Measurements from ENCODE around the gene HARS1. TPM values are rescaled to one million over a fixed set of nuclear protein-coding genes. Genes with fewer than 3 reads are reported as not detected.
"Not testable (repeated sequence)": the region's sequence is repeated elsewhere in the genome, so short reads cannot be mapped to it uniquely, and the experiment has no call there.

Gene HARS1
- total and polyA plus RNA-seq, 2 donors (not counting 1 experiment from before 2014, with no cell fraction given) = 32.6 to 60.5 TPM

DNA sequence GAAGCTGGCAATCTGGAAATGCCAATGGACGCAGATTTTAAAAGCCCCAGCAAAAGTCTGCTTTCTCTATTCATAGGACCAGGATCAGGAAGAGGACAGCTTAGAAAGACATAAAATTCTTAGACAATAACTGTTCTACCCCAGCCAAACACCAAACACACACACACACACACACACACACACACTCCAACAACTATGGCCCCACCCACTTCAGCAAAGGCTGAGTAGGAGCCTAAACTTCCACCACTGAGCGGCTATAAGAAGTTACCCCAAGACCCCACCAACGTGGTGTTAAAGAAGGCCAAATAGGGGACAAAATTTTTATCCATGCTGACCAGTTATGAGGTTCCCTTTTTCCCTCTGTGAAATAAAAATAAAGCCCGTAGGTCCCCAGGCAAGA, 41.9 kb upstream of the HARS1 start:
- H3K4me3 Mint-ChIP-seq = no peak overlapping the region
- intact Hi-C loops (cut with micrococcal nuclease) = no loop called here
- H3K4me2 ChIP-seq (replicated peaks; ENCODE audit: low read depth, low read length, poor library complexity, severe bottlenecking) = no peak overlapping the region
- no peaks in the 10 kb centered on the region for H4K20me1 ChIP-seq (ENCODE audit: control insufficient read depth, insufficient read depth, low read length, poor library complexity, severe bottlenecking)
- no peaks in the 10 kb centered on the region for H3K4me1 ChIP-seq (ENCODE audit: control insufficient read depth in 2 of 2, insufficient read depth in 2 of 2, low read length in 2 of 2)
- no peak overlapping the region for H3K4me3 ChIP-seq (ENCODE audit: control extremely low read depth in 1 of 5, extremely low read depth in 1 of 5, insufficient read depth in 1 of 5, low read depth in 2 of 5, low read length in 4 of 5)
- H3K79me2 ChIP-seq (ENCODE audit: control insufficient read depth, insufficient read depth, low read length) = no peaks in the 10 kb centered on the region
- POLR2A ChIA-PET = no interaction called here
- CTCF ChIA-PET = interaction anchor here (0.6 kb wide), 1 partner anchor 12 kb away, joined by 3 read pairs; no protein-coding TSS in a partner anchor
- no peak overlapping the region for H3K27ac Mint-ChIP-seq
- no peak for TF ChIP-seq EZH2 (IDR thresholded peaks at IDR 0.05; ENCODE audit: borderline replicate concordance, insufficient read depth, low read depth, low read length, poor library complexity, severe bottlenecking)
- TF ChIP-seq, protein P1, sequence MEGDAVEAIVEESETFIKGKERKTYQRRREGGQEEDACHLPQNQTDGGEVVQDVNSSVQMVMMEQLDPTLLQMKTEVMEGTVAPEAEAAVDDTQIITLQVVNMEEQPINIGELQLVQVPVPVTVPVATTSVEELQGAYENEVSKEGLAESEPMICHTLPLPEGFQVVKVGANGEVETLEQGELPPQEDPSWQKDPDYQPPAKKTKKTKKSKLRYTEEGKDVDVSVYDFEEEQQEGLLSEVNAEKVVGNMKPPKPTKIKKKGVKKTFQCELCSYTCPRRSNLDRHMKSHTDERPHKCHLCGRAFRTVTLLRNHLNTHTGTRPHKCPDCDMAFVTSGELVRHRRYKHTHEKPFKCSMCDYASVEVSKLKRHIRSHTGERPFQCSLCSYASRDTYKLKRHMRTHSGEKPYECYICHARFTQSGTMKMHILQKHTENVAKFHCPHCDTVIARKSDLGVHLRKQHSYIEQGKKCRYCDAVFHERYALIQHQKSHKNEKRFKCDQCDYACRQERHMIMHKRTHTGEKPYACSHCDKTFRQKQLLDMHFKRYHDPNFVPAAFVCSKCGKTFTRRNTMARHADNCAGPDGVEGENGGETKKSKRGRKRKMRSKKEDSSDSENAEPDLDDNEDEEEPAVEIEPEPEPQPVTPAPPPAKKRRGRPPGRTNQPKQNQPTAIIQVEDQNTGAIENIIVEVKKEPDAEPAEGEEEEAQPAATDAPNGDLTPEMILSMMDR (IDR thresholded peaks at IDR 0.05) = no peak
- DNase-seq = no peak
- H3K27ac ChIP-seq (ENCODE audit: low read length in 2 of 2) = no peak overlapping the region
- ATAC-seq (ENCODE audit: low read depth) = no peak
- no peaks in the 10 kb centered on the region for H3K4me1 Mint-ChIP-seq
- peaks cover 0 to 22% (median 5%) of the 10 kb centered on the region in 4 experiments for H3K27me3 ChIP-seq (replicated peaks in 1 of 4; ENCODE audit: control extremely low read depth in 1 of 4, control insufficient read depth in 3 of 4, insufficient read depth in 4 of 4, low read length in 3 of 4)
- H3K9me3 ChIP-seq (ENCODE audit: control extremely low read depth in 1 of 3, control insufficient read depth in 2 of 3, insufficient read depth in 1 of 3, low read length in 2 of 3) = no peaks in the 10 kb centered on the region
- no peak overlapping the region for H2AFZ ChIP-seq (ENCODE audit: insufficient read depth, low read depth, low read length, poor library complexity, severe bottlenecking)
- 69% methylated on average over 2 of the region's 4 CpGs for WGBS (ENCODE audit: insufficient coverage)
- no peaks in the 10 kb centered on the region for H3K36me3 ChIP-seq (replicated peaks in 1 of 2; ENCODE audit: control extremely low read depth in 1 of 2, control insufficient read depth in 1 of 2, extremely low read depth in 1 of 2, insufficient read depth in 2 of 2, low read length in 1 of 2)
- H3K27me3 Mint-ChIP-seq = peaks cover 53% of the 10 kb centered on the region
- H3K9ac ChIP-seq (ENCODE audit: low read length) = no peak overlapping the region
- no peaks in the 10 kb centered on the region for H3K9me3 Mint-ChIP-seq (ENCODE audit: insufficient read depth)

DNA sequence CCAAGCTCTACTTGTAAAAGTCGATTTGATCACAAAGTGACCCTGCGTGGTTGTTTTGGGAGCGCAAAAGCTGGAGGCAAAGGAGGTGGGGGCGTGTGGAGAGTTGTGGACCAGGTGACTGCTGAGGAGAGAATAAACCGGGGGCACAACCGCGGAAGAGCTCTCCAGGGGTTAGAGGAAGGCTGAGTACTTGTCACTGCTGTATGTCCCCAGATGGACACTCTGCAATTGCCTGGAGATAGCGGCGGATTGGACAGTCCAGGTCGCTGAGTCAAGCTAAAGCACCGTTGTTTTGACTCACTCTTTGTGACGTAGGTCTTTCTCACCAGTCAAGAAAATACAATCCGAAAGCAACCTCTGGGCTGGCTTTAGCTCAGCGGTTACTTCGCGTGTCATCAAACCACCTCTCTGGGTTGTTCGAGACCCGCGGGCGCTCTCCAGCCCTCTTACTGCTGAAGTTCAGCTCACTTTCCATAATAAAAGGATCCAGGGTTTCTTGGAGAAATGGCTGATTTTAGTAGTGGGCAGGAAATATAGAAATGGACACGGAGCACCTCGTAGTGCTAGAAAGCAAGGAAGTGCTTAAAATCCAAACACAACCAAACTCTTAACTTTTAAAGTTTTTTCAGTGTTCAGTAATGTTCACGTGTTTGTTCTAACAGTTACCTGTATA, 34.8 kb upstream of the HARS1 start:
- ATAC-seq (ENCODE audit: low read depth) = peak; percentile 56
- peak overlapping the region; percentile 37 for H3K27ac Mint-ChIP-seq
- peaks cover 0 to 6% of the 10 kb centered on the region in 2 donors for H3K4me1 ChIP-seq (ENCODE audit: control insufficient read depth in 2 of 2, insufficient read depth in 2 of 2, low read length in 2 of 2)
- WGBS (ENCODE audit: insufficient coverage) = 22% methylated on average over 15 of the region's 23 CpGs
- H4K20me1 ChIP-seq (ENCODE audit: control insufficient read depth, insufficient read depth, low read length, poor library complexity, severe bottlenecking) = no peaks in the 10 kb centered on the region
- intact Hi-C loops (cut with micrococcal nuclease) = no loop called here
- no peak for TF ChIP-seq EZH2 (IDR thresholded peaks at IDR 0.05; ENCODE audit: borderline replicate concordance, insufficient read depth, low read depth, low read length, poor library complexity, severe bottlenecking)
- TF ChIP-seq, protein P1 (IDR thresholded peaks at IDR 0.05) = no peak
- H3K9me3 Mint-ChIP-seq (ENCODE audit: insufficient read depth) = no peaks in the 10 kb centered on the region
- peaks cover 0 to 17% (median 9%) of the 10 kb centered on the region in 4 experiments for H3K27me3 ChIP-seq (replicated peaks in 1 of 4; ENCODE audit: control extremely low read depth in 1 of 4, control insufficient read depth in 3 of 4, insufficient read depth in 4 of 4, low read length in 3 of 4)
- H3K4me2 ChIP-seq (replicated peaks; ENCODE audit: low read depth, low read length, poor library complexity, severe bottlenecking) = peak overlapping the region; percentile 33
- no peaks in the 10 kb centered on the region for H3K36me3 ChIP-seq (replicated peaks in 1 of 2; ENCODE audit: control extremely low read depth in 1 of 2, control insufficient read depth in 1 of 2, extremely low read depth in 1 of 2, insufficient read depth in 2 of 2, low read length in 1 of 2)
- peak; percentile 40 for DNase-seq
- ChIA-PET POLR2A (no interaction called here), CTCF (interaction anchor here (2.9 kb wide), 1 partner anchor 353 kb away, joined by 15 read pairs; no protein-coding TSS in a partner anchor)
- H3K9me3 ChIP-seq (ENCODE audit: control extremely low read depth in 1 of 3, control insufficient read depth in 2 of 3, insufficient read depth in 1 of 3, low read length in 2 of 3) = peaks cover 0 to 2% (median 0%) of the 10 kb centered on the region in 3 donors
- peaks cover 33% of the 10 kb centered on the region for H3K27me3 Mint-ChIP-seq
- H3K9ac ChIP-seq (ENCODE audit: low read length) = no peak overlapping the region
- H3K79me2 ChIP-seq (ENCODE audit: control insufficient read depth, insufficient read depth, low read length) = no peaks in the 10 kb centered on the region
- no peaks in the 10 kb centered on the region for H3K4me1 Mint-ChIP-seq
- peak overlapping the region; percentile 25 for H2AFZ ChIP-seq (ENCODE audit: insufficient read depth, low read depth, low read length, poor library complexity, severe bottlenecking)
- H3K4me3 ChIP-seq (ENCODE audit: control extremely low read depth in 1 of 5, extremely low read depth in 1 of 5, insufficient read depth in 1 of 5, low read depth in 2 of 5, low read length in 4 of 5) = peak overlapping the region in 1 of 5 experiments; percentile 33
- no peak overlapping the region for H3K27ac ChIP-seq (ENCODE audit: low read length in 2 of 2)
- H3K4me3 Mint-ChIP-seq = no peak overlapping the region

DNA sequence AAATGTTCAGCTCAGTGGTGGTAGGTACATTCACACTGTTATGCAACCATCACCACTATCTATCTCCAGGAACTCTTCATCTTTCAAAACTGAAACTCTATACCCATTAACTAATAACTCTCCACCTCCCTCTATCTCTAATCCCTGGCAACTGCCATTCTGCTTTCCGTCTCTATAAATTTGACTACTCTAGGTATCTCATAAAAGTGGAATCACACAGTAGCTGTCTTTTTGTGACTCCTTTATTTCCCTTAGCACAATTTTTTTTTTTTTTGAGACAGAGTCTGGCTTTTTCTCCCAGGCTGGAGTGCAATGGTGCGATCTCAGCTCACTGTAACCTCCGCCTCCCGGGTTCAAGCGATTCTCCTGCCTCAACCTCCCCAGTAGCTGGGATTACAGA, 30.2 kb upstream of the HARS1 start:
- H3K4me1 Mint-ChIP-seq; H3K9me3 ChIP-seq (ENCODE audit: control extremely low read depth in 1 of 3, control insufficient read depth in 2 of 3, insufficient read depth in 1 of 3, low read length in 2 of 3); H3K79me2 ChIP-seq (ENCODE audit: control insufficient read depth, insufficient read depth, low read length); H3K4me1 ChIP-seq (ENCODE audit: control insufficient read depth in 2 of 2, insufficient read depth in 2 of 2, low read length in 2 of 2); intact Hi-C loops (cut with micrococcal nuclease); H3K4me2 ChIP-seq (replicated peaks; ENCODE audit: low read depth, low read length, poor library complexity, severe bottlenecking); H3K27ac ChIP-seq (ENCODE audit: low read length in 2 of 2); DNase-seq; POLR2A ChIA-PET; H3K9me3 Mint-ChIP-seq (ENCODE audit: insufficient read depth); ATAC-seq (ENCODE audit: low read depth); H3K9ac ChIP-seq (ENCODE audit: low read length); H4K20me1 ChIP-seq (ENCODE audit: control insufficient read depth, insufficient read depth, low read length, poor library complexity, severe bottlenecking); H3K27ac Mint-ChIP-seq; H3K36me3 ChIP-seq (replicated peaks in 1 of 2; ENCODE audit: control extremely low read depth in 1 of 2, control insufficient read depth in 1 of 2, extremely low read depth in 1 of 2, insufficient read depth in 2 of 2, low read length in 1 of 2); H2AFZ ChIP-seq (ENCODE audit: insufficient read depth, low read depth, low read length, poor library complexity, severe bottlenecking); H3K4me3 ChIP-seq (ENCODE audit: control extremely low read depth in 1 of 5, extremely low read depth in 1 of 5, insufficient read depth in 1 of 5, low read depth in 2 of 5, low read length in 4 of 5); H3K4me3 Mint-ChIP-seq: not testable (repeated sequence)
- peaks cover 21% of the 10 kb centered on the region for H3K27me3 Mint-ChIP-seq
- H3K27me3 ChIP-seq (replicated peaks in 1 of 4; ENCODE audit: control extremely low read depth in 1 of 4, control insufficient read depth in 3 of 4, insufficient read depth in 4 of 4, low read length in 3 of 4) = peaks cover 0 to 12% (median 4%) of the 10 kb centered on the region in 4 experiments
- WGBS (ENCODE audit: insufficient coverage) = 60% methylated on average over 1 of the region's 5 CpGs
- CTCF ChIA-PET = interaction anchor here (0.5 to 5.6 kb wide), 7 partner anchors 12 to 477 kb away, joined by 3 to 93 read pairs (median 7); no protein-coding TSS in a partner anchor

Data from B cell (primary cell).